HepG2 (cell line): ENCODE data around the gene LRP5. TPM values are rescaled to one million over a fixed set of nuclear protein-coding genes. Genes with fewer than 3 reads are reported as not detected.
A peak's percentile ranks its signal among the peaks of the same experiment; 100 is the strongest.

Experiments used
- CBX2 ChIP-seq, 2 experiments: fragments of 200-600 bp in 1 of 2; sonication (generic); formaldehyde crosslinking in 1 of 2; IDR thresholded peaks; 2 replicates each; pipeline versions ENCODE4 v1.7.0 to v1.8.1; 2018 to 2022; ENCODE audit warnings: low read depth in 2 of 2, low read length in 1 of 2, mild to moderate bottlenecking in 1 of 2, missing genetic modification reagents in 1 of 2
- ELF4 ChIP-seq: sonication (generic); formaldehyde crosslinking; IDR thresholded peaks from 2 replicates; pipeline ENCODE4 v1.5.0; 2020; ENCODE audit warnings: missing genetic modification reagents, mild to moderate bottlenecking, moderate library complexity, borderline replicate concordance
- FOXA1 ChIP-seq, 2 experiments: fragments of 450-650 bp in 1 of 2; sonication (generic) in 1 of 2; formaldehyde crosslinking in 1 of 2; IDR thresholded peaks; 2 replicates each; pipeline versions ENCODE4 v1.4.0 to v1.6.1; 2016 to 2020; ENCODE audit warnings: missing genetic modification reagents in 1 of 2
- FOXK1 ChIP-seq: sonication (generic); formaldehyde crosslinking; IDR thresholded peaks from 2 replicates; pipeline ENCODE4 v1.4.0; 2020; ENCODE audit warnings: low read depth, missing genetic modification reagents, borderline replicate concordance
- IKZF1 ChIP-seq: fragments of 450-650 bp; IDR thresholded peaks from 2 replicates; pipeline ENCODE4 v1.7.1; 2016
- ISL2 ChIP-seq: sonication (generic); formaldehyde crosslinking; IDR thresholded peaks from 2 replicates; pipeline ENCODE4 v1.5.0; 2020; ENCODE audit warnings: missing genetic modification reagents
- RFXANK ChIP-seq: IDR thresholded peaks from 2 replicates; pipeline ENCODE4 v1.6.1; 2016
- ZFP36L1 ChIP-seq: sonication (generic); formaldehyde crosslinking; IDR thresholded peaks from 2 replicates; pipeline ENCODE4 v1.8.0; 2022; ENCODE audit warnings: mild to moderate bottlenecking, missing genetic modification reagents, moderate library complexity
- ZFP37 ChIP-seq: sonication (generic); formaldehyde crosslinking; IDR thresholded peaks from 2 replicates; pipeline ENCODE4 v1.4.0; 2020; ENCODE audit warnings: missing genetic modification reagents, borderline replicate concordance
- ZFP41 ChIP-seq: sonication (generic); formaldehyde crosslinking; IDR thresholded peaks from 2 replicates; pipeline ENCODE4 v1.4.0; 2020; ENCODE audit warnings: mild to moderate bottlenecking, missing genetic modification reagents, borderline replicate concordance
- polyA plus RNA-seq, 8 experiments: library from polyadenylated mRNA; depleted of rRNA in 3 of 8; stranded (reverse) in 7 of 8; unstranded in 1 of 8; fragments of >200 nt; fragmentation: Illumina TruSeq in 4 of 8; extraction: Trizol in 4 of 8; gene quantifications; 2 replicates each; pipeline versions ENCODE4 v1.2.1 to v1.2.3, GENCODE V29; 2011 to 2016; ENCODE audit warnings: low read depth in 4 of 8, missing spikeins in 1 of 8, mixed read lengths in 1 of 8; ENCODE audit not compliant: insufficient read depth in 1 of 8
- total RNA-seq, 5 experiments: library from RNA; depleted of rRNA; stranded (reverse); fragments of >200 nt; fragmentation: Illumina TruSeq; extraction: Trizol; gene quantifications; 2 replicates each; pipeline ENCODE4 v1.2.3, GENCODE V29; 2016; ENCODE audit warnings: low read depth in 1 of 5
- TF ChIP-seq, protein P1 (sequence below): sonication (generic); formaldehyde crosslinking; IDR thresholded peaks from 2 replicates; pipeline ENCODE4 v1.4.0; 2020; ENCODE audit warnings: missing genetic modification reagents
- TF ChIP-seq, protein P2 (sequence below): sonication (generic); IDR thresholded peaks from 2 replicates; pipeline ENCODE4 v1.6.1; 2016; ENCODE audit warnings: low read depth, borderline replicate concordance
- TF ChIP-seq, protein P3 (sequence below): sonication (generic); formaldehyde crosslinking; IDR thresholded peaks from 2 replicates; pipeline ENCODE4; 2020; ENCODE audit warnings: missing genetic modification reagents, mild to moderate bottlenecking, borderline replicate concordance
- TF ChIP-seq, protein P4 (sequence below): sonication (generic); formaldehyde crosslinking; IDR thresholded peaks from 2 replicates; pipeline ENCODE4 v1.5.0; 2020; ENCODE audit warnings: mild to moderate bottlenecking, missing genetic modification reagents, moderate library complexity
- TF ChIP-seq, protein P5 (sequence below): sonication (generic); formaldehyde crosslinking; IDR thresholded peaks from 2 replicates; pipeline ENCODE4 v1.4.0; 2020; ENCODE audit warnings: missing genetic modification reagents
- TF ChIP-seq, protein P6 (sequence below): sonication (generic); formaldehyde crosslinking; IDR thresholded peaks from 2 replicates; pipeline ENCODE4 v1.4.0; 2020; ENCODE audit warnings: missing genetic modification reagents

LRP5 gene
- total and polyA plus RNA-seq, 2 of the 13 experiments (the other 11 are each of a cell fraction or from before 2014, with no cell fraction given), result 40.4 to 64.0 TPM

DNA sequence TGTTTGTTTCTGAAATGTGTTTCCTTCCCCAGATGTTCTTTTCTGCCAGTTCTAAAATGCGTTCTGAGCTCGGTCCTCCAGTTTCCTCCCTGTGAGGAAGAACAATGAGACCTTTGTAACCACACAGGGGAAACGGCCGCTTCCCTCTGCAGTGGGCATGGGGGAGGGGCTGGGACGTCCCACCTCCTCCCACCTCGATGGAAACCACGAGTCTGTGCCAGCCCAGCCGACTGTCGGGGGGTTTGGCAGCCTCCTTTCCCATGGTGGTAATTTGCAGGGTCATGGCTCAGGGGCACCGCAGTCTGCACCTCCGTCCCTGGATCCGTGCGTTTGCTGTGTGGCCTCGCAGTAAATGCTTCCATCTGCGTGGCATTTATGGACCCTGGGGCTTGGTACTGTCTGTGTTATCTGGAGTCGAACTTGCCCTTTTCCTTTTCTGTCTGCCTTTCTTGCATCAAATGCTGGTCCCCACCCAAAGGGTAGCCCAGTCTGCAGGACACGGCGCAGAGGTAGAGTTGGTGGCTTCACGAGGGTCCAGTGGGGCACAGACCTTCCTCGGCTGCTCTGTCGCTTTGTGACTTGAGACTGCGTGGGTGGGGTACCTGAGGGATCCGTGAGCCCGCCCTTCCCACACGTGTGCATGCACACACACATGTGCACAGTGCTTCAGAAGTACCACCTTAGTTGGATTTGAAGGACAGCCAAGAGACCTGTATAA lies 16.1 kb downstream of the LRP5 start (continued):
- TF ChIP-seq ZFP36L1, result no peak
- no peak for TF ChIP-seq FOXK1 (CRISPR knock-in tag)
- 0 out of 2 replicates have a peak, but pooled peaks have one; percentile 29 for TF ChIP-seq ZFP37 (CRISPR knock-in tag)
- TF ChIP-seq, protein P1, sequence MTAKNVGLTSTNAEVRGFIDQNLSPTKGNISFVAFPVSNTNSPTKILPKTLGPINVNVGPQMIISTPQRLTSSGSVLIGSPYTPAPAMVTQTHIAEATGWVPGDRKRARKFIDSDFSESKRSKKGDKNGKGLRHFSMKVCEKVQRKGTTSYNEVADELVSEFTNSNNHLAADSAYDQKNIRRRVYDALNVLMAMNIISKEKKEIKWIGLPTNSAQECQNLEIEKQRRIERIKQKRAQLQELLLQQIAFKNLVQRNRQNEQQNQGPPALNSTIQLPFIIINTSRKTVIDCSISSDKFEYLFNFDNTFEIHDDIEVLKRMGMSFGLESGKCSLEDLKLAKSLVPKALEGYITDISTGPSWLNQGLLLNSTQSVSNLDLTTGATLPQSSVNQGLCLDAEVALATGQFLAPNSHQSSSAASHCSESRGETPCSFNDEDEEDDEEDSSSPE (CRISPR knock-in tag), result 0 out of 2 replicates have a peak, but pooled peaks have one; percentile 22
- no peak for TF ChIP-seq FOXA1 (IDR thresholded peaks at IDR 0.05)
- TF ChIP-seq FOXA1 (CRISPR knock-in tag; IDR thresholded peaks at IDR 0.05), result no peak
- no peak for TF ChIP-seq CBX2 (IDR thresholded peaks at IDR 0.05; ENCODE audit: low read depth, low read length)
- TF ChIP-seq CBX2 (CRISPR knock-in tag; IDR thresholded peaks at IDR 0.05; ENCODE audit: low read depth), result no peak
- TF ChIP-seq, protein P2, sequence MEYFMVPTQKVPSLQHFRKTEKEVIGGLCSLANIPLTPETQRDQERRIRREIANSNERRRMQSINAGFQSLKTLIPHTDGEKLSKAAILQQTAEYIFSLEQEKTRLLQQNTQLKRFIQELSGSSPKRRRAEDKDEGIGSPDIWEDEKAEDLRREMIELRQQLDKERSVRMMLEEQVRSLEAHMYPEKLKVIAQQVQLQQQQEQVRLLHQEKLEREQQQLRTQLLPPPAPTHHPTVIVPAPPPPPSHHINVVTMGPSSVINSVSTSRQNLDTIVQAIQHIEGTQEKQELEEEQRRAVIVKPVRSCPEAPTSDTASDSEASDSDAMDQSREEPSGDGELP, result peak; percentile 21; the same call in 1 of the 2 replicates
- TF ChIP-seq, protein P3, sequence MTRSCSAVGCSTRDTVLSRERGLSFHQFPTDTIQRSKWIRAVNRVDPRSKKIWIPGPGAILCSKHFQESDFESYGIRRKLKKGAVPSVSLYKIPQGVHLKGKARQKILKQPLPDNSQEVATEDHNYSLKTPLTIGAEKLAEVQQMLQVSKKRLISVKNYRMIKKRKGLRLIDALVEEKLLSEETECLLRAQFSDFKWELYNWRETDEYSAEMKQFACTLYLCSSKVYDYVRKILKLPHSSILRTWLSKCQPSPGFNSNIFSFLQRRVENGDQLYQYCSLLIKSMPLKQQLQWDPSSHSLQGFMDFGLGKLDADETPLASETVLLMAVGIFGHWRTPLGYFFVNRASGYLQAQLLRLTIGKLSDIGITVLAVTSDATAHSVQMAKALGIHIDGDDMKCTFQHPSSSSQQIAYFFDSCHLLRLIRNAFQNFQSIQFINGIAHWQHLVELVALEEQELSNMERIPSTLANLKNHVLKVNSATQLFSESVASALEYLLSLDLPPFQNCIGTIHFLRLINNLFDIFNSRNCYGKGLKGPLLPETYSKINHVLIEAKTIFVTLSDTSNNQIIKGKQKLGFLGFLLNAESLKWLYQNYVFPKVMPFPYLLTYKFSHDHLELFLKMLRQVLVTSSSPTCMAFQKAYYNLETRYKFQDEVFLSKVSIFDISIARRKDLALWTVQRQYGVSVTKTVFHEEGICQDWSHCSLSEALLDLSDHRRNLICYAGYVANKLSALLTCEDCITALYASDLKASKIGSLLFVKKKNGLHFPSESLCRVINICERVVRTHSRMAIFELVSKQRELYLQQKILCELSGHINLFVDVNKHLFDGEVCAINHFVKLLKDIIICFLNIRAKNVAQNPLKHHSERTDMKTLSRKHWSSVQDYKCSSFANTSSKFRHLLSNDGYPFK (CRISPR knock-in tag), result no peak
- TF ChIP-seq, protein P4, sequence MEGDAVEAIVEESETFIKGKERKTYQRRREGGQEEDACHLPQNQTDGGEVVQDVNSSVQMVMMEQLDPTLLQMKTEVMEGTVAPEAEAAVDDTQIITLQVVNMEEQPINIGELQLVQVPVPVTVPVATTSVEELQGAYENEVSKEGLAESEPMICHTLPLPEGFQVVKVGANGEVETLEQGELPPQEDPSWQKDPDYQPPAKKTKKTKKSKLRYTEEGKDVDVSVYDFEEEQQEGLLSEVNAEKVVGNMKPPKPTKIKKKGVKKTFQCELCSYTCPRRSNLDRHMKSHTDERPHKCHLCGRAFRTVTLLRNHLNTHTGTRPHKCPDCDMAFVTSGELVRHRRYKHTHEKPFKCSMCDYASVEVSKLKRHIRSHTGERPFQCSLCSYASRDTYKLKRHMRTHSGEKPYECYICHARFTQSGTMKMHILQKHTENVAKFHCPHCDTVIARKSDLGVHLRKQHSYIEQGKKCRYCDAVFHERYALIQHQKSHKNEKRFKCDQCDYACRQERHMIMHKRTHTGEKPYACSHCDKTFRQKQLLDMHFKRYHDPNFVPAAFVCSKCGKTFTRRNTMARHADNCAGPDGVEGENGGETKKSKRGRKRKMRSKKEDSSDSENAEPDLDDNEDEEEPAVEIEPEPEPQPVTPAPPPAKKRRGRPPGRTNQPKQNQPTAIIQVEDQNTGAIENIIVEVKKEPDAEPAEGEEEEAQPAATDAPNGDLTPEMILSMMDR, result no peak
- TF ChIP-seq, protein P5, sequence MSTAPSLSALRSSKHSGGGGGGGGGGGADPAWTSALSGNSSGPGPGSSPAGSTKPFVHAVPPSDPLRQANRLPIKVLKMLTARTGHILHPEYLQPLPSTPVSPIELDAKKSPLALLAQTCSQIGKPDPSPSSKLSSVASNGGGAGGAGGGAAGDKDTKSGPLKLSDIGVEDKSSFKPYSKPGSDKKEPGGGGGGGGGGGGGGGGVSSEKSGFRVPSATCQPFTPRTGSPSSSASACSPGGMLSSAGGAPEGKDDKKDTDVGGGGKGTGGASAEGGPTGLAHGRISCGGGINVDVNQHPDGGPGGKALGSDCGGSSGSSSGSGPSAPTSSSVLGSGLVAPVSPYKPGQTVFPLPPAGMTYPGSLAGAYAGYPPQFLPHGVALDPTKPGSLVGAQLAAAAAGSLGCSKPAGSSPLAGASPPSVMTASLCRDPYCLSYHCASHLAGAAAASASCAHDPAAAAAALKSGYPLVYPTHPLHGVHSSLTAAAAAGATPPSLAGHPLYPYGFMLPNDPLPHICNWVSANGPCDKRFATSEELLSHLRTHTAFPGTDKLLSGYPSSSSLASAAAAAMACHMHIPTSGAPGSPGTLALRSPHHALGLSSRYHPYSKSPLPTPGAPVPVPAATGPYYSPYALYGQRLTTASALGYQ (CRISPR knock-in tag), result no peak
- TF ChIP-seq RFXANK, result no peak
- TF ChIP-seq, protein P6, sequence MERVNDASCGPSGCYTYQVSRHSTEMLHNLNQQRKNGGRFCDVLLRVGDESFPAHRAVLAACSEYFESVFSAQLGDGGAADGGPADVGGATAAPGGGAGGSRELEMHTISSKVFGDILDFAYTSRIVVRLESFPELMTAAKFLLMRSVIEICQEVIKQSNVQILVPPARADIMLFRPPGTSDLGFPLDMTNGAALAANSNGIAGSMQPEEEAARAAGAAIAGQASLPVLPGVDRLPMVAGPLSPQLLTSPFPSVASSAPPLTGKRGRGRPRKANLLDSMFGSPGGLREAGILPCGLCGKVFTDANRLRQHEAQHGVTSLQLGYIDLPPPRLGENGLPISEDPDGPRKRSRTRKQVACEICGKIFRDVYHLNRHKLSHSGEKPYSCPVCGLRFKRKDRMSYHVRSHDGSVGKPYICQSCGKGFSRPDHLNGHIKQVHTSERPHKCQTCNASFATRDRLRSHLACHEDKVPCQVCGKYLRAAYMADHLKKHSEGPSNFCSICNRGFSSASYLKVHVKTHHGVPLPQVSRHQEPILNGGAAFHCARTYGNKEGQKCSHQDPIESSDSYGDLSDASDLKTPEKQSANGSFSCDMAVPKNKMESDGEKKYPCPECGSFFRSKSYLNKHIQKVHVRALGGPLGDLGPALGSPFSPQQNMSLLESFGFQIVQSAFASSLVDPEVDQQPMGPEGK, result peak; percentile 89
- no peak for TF ChIP-seq ZFP41 (CRISPR knock-in tag)
- TF ChIP-seq ELF4 (CRISPR knock-in tag), result no peak
- peak; percentile 44; the same call in 1 of the 2 replicates for TF ChIP-seq ISL2 (CRISPR knock-in tag)
- TF ChIP-seq IKZF1, result no peak
